ENCODE measurements around the gene TNNT2. TPM values are rescaled to one million over a fixed set of nuclear protein-coding genes. Genes with fewer than 3 reads are reported as not detected.

Gene TNNT2
- total RNA-seq, 1 donor from 2014 or later, result not detected

GRCh38 chr1:201422026-201422425, 44.5 kb upstream of the TNNT2 start:
- Histone ChIP-seq H3K4me3 (no peak overlapping the region), H3K4me1 (no peaks in the 10 kb centered on the region), H3K36me3 (no peaks in the 10 kb centered on the region), H3K9me3 (no peaks in the 10 kb centered on the region), H3K27me3 (no peaks in the 10 kb centered on the region), H3K27ac (no peak overlapping the region)
- TF ChIP-seq CTCF (IDR thresholded peaks at IDR 0.05), result no peak
- DNase-seq (ENCODE audit: low spot score in 2 of 2), result no peak
- intact Hi-C loops (cut with DNase I), result no loop called here

- Histone ChIP-seq H3K4me1 (no peaks in the 10 kb centered on the region), H3K27ac (no peak overlapping the region), H3K9me3 (no peaks in the 10 kb centered on the region), H3K27me3 (no peaks in the 10 kb centered on the region), H3K4me3 (no peak overlapping the region), H3K36me3 (no peaks in the 10 kb centered on the region)
- no peak for DNase-seq (ENCODE audit: low spot score in 2 of 2)
- TF ChIP-seq CTCF (IDR thresholded peaks at IDR 0.05), result no peak
- intact Hi-C loops (cut with DNase I), result no loop called here
Observed at GRCh38 chr1:201421041-201421440, 43.6 kb upstream of the TNNT2 start.

GRCh38 chr1:201420608-201421002, 43.1 kb upstream of the TNNT2 start:
- H3K4me1 ChIP-seq, result no peaks in the 10 kb centered on the region
- no peak overlapping the region for H3K27ac ChIP-seq
- no peak for TF ChIP-seq CTCF (IDR thresholded peaks at IDR 0.05)
- H3K36me3 ChIP-seq, result no peaks in the 10 kb centered on the region
- H3K27me3 ChIP-seq, result no peaks in the 10 kb centered on the region
- H3K9me3 ChIP-seq, result no peaks in the 10 kb centered on the region
- no peak for DNase-seq (ENCODE audit: low spot score in 2 of 2)
- H3K4me3 ChIP-seq, result no peak overlapping the region
- intact Hi-C loops (cut with DNase I), result no loop called here

GRCh38 chr1:201419746-201420607, 42.5 kb upstream of the TNNT2 start:
- Histone ChIP-seq H3K4me3 (no peak overlapping the region), H3K36me3 (no peaks in the 10 kb centered on the region), H3K9me3 (no peaks in the 10 kb centered on the region), H3K27me3 (no peaks in the 10 kb centered on the region), H3K4me1 (no peaks in the 10 kb centered on the region), H3K27ac (no peak overlapping the region)
- no peak for TF ChIP-seq CTCF (IDR thresholded peaks at IDR 0.05)
- intact Hi-C loops (cut with DNase I), result no loop called here
- no peak for DNase-seq (ENCODE audit: low spot score in 2 of 2)

GRCh38 chr1:201419256-201419655, 41.8 kb upstream of the TNNT2 start:
- H3K27ac ChIP-seq, result no peak overlapping the region
- H3K27me3 ChIP-seq, result no peaks in the 10 kb centered on the region
- H3K36me3 ChIP-seq, result no peaks in the 10 kb centered on the region
- intact Hi-C loops (cut with DNase I), result no loop called here
- H3K4me3 ChIP-seq, result no peak overlapping the region
- no peak for TF ChIP-seq CTCF (IDR thresholded peaks at IDR 0.05)
- H3K9me3 ChIP-seq, result no peaks in the 10 kb centered on the region
- H3K4me1 ChIP-seq, result no peaks in the 10 kb centered on the region
- DNase-seq (ENCODE audit: low spot score in 2 of 2), result no peak

All from ascending aorta (tissue), 2 donors.